Dermis blood vessel endothelial cell (primary cell): Measurements from ENCODE around the gene ANK2. TPM values are rescaled to one million over a fixed set of nuclear protein-coding genes. Genes with fewer than 3 reads are reported as not detected.

Experiments
- DNase-seq: peaks from one replicate; pipeline ENCODE4 v3.0.0; 2010
- total RNA-seq: library from RNA; depleted of rRNA; stranded (reverse); fragments of >200 nt; gene quantifications from 2 replicates; pipeline ENCODE4 v1.2.3, GENCODE V29; 2014

Gene ANK2
- total RNA-seq, 1 donor from 2014 or later = 41.4 TPM

- no peak for DNase-seq
Observed at GRCh38 chr4:113293043-113293560, 243.6 kb downstream of the ANK2 start.

DNA sequence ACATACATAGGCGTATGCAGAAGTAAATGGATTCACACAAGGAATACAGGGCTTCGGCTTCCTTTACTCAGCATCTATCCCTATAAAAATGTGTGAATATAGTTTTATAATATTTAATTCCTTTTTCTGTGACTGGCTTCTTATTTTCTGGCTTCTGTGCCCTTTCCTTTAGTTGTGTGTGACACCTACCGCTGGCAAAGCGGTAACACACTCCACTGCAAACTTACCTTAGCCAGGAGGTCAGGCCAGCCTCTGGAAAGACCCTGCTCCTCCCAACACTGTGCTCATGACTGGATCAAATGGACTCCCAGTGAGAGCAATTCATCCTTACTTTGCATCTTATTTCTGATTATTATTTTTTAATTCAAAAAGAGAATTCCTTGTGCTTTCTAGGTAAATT is 244.2 kb downstream of the ANK2 start:
- DNase-seq = no peak

- peak; percentile 6 for DNase-seq
Observed at GRCh38 chr4:113294908-113295307, 245.5 kb downstream of the ANK2 start.

DNA sequence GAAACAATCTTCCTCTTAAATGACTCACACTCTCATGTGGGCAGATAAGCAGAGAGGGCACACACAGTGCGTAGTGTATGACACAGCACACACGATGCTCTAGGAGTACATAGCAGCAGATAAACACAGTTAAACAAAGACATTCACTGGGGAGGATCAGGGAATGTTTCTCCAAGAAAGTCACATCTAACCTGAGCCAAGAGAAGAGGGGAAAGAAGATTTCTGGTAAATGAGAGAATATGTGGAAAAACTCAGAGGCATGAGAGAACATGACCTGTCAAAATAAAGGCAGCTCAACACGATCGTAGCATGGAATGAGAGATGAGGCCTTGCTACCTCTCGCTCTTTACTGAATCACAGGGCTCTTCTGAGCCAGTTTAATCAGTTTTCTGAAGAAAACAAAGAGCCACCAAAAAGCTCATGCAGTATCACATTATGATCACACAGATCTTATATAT is 251.0 kb downstream of the ANK2 start:
- DNase-seq = no peak

DNA sequence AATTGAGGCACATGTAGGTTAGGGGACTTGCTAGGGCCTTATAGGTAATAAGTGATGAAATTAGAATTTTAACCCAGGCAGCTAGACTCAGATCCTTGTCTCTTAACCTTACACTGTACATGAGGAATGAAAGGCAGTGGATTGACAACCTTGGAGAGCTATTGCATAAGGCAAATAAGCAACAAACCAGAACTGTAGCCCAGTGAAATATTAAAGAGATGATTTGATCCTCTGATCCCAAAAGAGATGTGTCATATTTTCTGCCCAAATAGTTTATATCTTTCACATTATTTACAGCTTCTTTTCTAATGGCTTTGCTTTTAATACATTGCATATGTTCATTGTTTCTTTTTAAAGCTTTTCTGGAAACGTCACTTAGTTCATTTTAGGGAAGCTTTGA is 252.6 kb downstream of the ANK2 start:
- no peak for DNase-seq

DNA sequence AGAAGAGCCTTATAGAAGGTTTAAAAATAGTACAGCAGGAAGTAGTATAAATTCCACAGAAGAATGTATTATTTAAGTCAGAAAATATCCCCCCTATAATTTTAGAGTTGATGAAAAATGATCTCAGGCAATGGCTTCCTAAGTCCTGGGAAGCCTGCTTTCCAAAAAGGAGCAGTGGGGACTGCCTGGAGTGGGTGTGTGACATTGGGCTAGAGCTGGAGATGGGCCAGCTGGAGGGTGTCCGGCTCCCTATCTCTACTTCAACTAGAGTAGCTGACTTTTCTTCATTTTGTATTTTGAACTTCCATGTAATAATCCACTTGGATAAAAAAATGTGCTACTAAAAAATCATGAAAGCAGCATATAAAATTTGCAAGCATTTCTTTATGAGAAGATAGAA is 253.9 kb downstream of the ANK2 start:
- DNase-seq = no peak

- DNase-seq = peak; percentile 12
Observed at GRCh38 chr4:113311047-113311446, 261.6 kb downstream of the ANK2 start.

GRCh38 chr4:113312529-113312928 is 263.1 kb downstream of the ANK2 start:
- no peak for DNase-seq

GRCh38 chr4:113314426-113314825 is 265.0 kb downstream of the ANK2 start:
- no peak for DNase-seq

GRCh38 chr4:113316879-113317278 is 267.4 kb downstream of the ANK2 start:
- DNase-seq = peak; percentile 16

DNA sequence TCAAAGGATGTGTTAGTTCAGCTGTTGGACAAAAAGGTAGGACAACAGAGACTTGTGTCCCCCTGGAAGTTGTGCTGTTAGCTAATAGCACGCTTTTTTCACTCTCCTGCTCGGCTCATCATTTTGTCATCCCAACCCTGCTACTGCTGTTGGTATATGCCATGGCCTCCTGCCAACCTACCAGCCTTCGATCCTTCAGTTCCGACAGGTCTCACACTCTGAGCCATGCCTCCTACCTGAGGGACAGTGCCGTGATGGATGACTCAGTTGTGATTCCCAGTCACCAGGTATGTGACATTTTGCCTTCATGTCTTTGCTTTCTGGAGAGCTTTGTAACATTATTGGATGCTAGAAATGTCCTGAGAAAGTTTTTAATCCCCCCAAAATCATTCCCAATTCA is 268.1 kb downstream of the ANK2 start:
- DNase-seq = no peak

GRCh38 chr4:113322736-113323135 is 273.3 kb downstream of the ANK2 start:
- no peak for DNase-seq

GRCh38 chr4:113325876-113326615 is 276.6 kb downstream of the ANK2 start:
- no peak for DNase-seq

GRCh38 chr4:113327494-113327893 is 278.0 kb downstream of the ANK2 start:
- DNase-seq = no peak

DNA sequence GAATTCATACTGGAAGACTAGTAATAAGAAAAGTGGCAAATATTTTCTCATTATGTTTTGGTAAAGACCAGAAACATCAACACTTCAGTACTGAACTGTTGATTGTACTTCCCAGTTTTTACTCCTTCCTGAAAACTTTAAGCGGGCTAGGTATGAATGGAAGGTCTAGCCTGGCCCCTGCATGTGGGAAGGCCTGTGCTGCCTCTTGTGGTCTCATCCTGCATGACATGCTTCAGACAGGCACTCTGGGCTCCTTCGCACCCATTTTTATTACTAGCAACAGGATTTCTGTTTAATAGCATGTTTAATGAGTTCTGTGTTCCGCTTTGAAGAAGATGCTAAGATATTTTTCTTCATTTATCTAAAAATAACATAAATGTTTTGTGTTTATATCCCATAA is 279.1 kb downstream of the ANK2 start:
- DNase-seq = peak; percentile 14

GRCh38 chr4:113330200-113330599 is 280.7 kb downstream of the ANK2 start:
- DNase-seq = no peak

GRCh38 chr4:113331811-113332210 is 282.4 kb downstream of the ANK2 start:
- no peak for DNase-seq

DNA sequence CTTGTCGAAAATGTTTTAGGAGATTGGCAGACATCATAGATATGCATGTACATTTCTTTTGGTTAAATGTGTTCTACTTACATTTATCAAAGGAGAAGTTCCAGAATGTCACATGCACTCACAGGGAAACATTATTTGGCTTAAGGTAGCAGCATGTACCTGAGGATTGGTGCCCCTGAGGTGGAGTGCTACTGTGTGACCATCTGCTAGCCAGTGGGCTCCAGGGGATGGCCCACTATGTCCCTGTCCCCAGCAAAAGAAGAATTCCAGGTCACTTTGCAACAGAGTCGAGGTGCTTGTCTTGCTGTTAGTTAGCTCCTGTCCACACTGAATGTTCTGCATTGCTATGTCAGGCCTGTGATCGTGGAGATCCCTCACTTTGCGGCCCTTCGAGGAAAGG is 283.2 kb downstream of the ANK2 start:
- no peak for DNase-seq

- no peak for DNase-seq
Observed at GRCh38 chr4:113335746-113336145, 286.3 kb downstream of the ANK2 start.

DNA sequence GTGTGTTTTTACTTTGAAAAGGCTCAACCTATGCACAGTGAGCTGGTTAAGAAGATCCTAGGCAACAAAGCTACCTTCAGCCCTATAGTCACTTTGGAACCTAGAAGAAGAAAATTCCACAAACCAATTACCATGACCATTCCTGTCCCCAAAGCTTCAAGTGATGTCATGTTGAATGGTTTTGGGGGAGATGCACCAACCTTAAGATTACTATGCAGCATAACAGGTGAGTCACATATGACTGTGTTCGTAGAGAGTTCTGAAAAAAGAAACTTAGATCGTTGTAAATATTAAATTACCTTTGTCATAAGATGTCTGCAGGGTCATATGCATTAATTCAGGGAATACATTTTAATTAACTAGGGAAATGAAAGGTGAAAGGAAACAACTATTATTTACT is 287.1 kb downstream of the ANK2 start:
- DNase-seq = no peak

DNA sequence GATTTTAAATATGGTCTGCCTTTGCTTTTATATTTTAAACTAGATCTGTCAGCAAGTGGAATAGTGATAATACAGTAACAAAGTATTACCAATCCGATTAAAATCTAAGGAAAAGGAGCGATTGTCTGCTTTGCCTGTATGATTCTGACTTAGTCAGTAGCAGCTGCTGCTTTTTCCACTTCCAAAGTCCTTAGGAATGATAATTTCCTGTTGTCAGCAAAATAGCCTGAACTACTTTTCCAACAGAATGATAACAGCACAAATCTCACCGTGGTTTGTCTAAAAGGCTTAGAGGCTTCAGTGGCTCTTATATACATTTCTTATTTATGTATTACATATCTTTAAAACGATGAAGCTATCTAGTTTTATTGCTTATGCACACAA is 290.0 kb downstream of the ANK2 start:
- DNase-seq = peak; percentile 67

DNA sequence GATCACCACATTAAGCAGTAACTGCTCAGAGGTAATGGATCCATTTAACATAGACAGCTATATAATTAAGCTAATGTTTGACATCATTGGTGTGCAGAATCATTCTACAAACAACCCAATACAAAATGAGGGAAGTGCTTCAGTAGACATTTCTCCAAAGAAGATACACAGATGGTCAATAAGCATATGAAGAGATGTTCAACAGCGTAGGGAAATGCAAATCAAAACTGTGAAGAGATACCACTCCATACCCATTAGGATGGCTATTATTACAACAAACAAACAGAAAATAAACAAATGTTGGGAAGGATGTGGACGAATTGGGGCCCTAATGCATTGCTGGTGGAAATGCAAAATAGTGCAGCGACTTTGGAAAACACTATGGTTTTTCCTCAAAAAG is 294.6 kb downstream of the ANK2 start:
- no peak for DNase-seq

DNA sequence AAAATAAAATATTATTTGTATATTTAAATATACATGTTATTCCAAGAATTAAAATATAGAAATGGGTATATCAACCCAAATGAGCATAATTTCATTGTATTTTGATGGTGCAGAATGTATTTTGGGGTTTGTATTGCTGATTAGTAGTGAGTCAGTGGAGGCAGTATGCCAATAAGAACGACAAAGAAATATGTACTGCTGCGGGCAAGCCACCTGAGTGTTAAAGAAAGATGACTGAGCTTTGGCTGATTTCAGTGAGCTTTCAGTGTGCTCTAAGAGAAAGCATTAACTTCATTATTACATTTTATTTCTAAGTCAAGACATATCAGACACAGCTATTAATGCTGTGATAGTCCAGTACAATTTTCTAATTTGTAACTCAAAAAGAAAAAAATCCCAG is 297.8 kb downstream of the ANK2 start:
- DNase-seq = no peak

GRCh38 chr4:113349430-113349829 is 300.0 kb downstream of the ANK2 start:
- DNase-seq = peak; percentile 73

DNA sequence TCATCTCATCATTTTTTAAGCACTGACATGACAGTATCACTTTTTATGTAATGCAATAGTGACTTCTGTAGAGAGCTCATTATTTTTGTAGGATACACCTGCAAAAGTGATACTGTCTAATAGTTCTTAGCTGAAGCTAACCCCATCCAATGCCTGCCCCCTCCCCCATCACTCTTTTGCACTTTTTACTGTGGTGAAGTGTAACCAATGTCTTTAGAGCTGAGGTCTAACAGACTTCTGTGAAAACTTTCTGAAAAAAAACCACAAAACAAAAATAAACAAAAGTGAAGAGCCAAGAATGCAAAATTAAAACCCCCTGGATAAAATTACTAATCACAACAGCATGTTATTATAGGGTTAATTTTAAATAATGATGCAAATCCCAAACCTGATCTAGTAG is 301.1 kb downstream of the ANK2 start:
- DNase-seq = no peak
